Measurements from ENCODE around the gene KCNC4. TPM values are rescaled to one million over a fixed set of nuclear protein-coding genes. Genes with fewer than 3 reads are reported as not detected.

The KCNC4 gene
- total RNA-seq, 2 donors from 2014 or later = 6.7 to 8.4 TPM

DNA sequence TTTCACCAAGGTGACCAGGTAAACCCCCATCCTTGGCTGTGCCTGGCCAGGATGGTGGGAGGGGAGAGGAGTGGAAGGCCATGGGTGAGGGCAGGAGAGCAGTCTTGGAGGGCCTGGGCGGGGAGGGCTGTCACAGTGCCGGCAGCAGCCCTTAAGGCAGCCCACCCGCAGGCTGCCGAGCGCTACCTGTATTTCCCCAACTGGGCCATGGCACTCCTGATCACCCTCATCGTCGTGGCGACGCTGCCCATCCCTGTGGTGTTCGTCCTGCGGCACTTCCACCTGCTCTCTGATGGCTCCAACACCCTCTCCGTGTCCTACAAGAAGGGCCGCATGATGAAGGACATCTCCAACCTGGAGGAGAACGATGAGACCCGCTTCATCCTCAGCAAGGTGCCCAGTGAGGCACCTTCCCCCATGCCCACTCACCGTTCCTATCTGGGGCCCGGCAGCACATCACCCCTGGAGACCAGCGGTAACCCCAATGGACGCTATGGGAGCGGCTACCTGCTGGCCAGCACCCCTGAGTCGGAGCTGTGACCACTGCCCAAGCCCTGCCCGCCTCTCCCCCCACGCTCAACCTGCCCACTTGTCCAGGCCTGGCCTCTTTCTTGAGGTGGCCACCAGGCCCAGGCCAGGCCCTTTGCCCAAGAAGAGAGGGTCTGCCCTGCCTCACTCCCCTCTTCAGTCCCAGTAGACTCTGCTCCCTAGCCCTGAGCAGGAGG, 12.0 kb upstream of the KCNC4 start:
- H3K4me3 ChIP-seq = no peak overlapping the region
- no peaks in the 10 kb centered on the region for H3K36me3 ChIP-seq
- TF ChIP-seq CTCF (IDR thresholded peaks at IDR 0.05) = no peak
- DNase-seq = no peak
- no peak overlapping the region for H3K9ac ChIP-seq (ENCODE audit: low read depth in 2 of 2, low read length in 2 of 2)
- intact Hi-C loops (cut with DNase I) = no loop called here
- no peaks in the 10 kb centered on the region for H3K27me3 ChIP-seq
- H3K4me1 ChIP-seq = no peaks in the 10 kb centered on the region
- no peak overlapping the region for H3K27ac ChIP-seq
- H3K9me3 ChIP-seq = no peaks in the 10 kb centered on the region

DNA sequence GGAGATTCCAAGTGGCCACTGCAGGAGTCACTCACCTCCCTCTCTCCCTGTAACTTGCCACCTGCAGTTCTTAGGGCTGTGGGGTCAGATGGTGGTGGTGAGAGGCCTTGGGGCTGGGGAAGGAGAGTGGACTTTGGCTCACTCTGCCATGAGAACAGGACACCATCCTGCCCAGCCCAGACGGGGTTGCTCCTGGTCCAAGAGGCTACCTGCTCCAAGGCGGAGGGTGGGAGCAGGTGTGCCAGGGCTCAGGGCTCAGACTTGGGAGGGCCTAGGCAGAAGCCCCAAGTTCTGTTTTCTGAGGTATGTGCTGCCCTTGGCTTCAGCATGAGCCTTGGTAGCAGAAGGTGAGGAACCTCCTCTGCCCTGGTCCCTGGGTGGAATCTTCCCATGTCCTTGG, 11.4 kb upstream of the KCNC4 start:
- intact Hi-C loops (cut with DNase I) = no loop called here
- no peaks in the 10 kb centered on the region for H3K36me3 ChIP-seq
- no peaks in the 10 kb centered on the region for H3K4me1 ChIP-seq
- no peak overlapping the region for H3K27ac ChIP-seq
- no peak overlapping the region for H3K4me3 ChIP-seq
- DNase-seq = no peak
- TF ChIP-seq CTCF (IDR thresholded peaks at IDR 0.05) = no peak
- no peak overlapping the region for H3K9ac ChIP-seq (ENCODE audit: low read depth in 2 of 2, low read length in 2 of 2)
- no peaks in the 10 kb centered on the region for H3K9me3 ChIP-seq
- no peaks in the 10 kb centered on the region for H3K27me3 ChIP-seq

DNA sequence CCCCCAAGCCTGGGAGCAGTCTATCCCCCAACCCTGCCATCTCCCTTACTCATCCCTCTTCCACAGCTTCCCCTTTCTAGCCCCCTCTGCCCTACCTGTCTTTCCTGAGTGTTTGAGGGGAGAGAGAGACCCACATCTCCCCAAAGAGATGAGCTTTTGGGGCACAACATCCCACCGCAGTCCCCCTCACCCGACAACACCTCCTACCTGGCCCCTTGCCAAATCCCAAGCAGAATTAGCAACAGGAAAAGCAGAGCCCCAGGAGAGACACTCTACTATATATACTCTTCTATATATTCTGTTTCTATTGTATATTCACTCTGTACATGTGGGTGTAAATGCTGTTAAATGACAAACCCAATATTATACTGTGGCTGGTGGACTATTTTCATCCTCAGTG, 9.9 kb upstream of the KCNC4 start:
- Histone ChIP-seq H3K4me1 (no peaks in the 10 kb centered on the region), H3K9ac (ENCODE audit: low read depth in 2 of 2, low read length in 2 of 2) (no peak overlapping the region), H3K27ac (no peak overlapping the region), H3K36me3 (no peaks in the 10 kb centered on the region), H3K9me3 (no peaks in the 10 kb centered on the region), H3K4me3 (no peak overlapping the region), H3K27me3 (no peaks in the 10 kb centered on the region)
- intact Hi-C loops (cut with DNase I) = loop anchor here (5.0 to 10.0 kb wide), 2 partner anchors 217 to 295 kb away; no protein-coding TSS in a partner anchor
- DNase-seq = no peak
- TF ChIP-seq CTCF (IDR thresholded peaks at IDR 0.05) = no peak

- no peak overlapping the region for H3K27ac ChIP-seq
- H3K9me3 ChIP-seq = no peaks in the 10 kb centered on the region
- no peak overlapping the region for H3K4me3 ChIP-seq
- no peaks in the 10 kb centered on the region for H3K4me1 ChIP-seq
- H3K27me3 ChIP-seq = no peaks in the 10 kb centered on the region
- H3K9ac ChIP-seq (ENCODE audit: low read depth in 2 of 2, low read length in 2 of 2) = no peak overlapping the region
- intact Hi-C loops (cut with DNase I) = loop anchor here (5.0 to 10.0 kb wide), 2 partner anchors 217 to 294 kb away; no protein-coding TSS in a partner anchor
- H3K36me3 ChIP-seq = no peaks in the 10 kb centered on the region
- no peak for DNase-seq
- TF ChIP-seq CTCF (IDR thresholded peaks at IDR 0.05) = no peak
Observed at GRCh38 chr1:110200666-110201065, 9.4 kb upstream of the KCNC4 start.

GRCh38 chr1:110201157-110201825, 8.8 kb upstream of the KCNC4 start:
- no peaks in the 10 kb centered on the region for H3K4me1 ChIP-seq
- no peaks in the 10 kb centered on the region for H3K9me3 ChIP-seq
- H3K9ac ChIP-seq (ENCODE audit: low read depth in 2 of 2, low read length in 2 of 2) = no peak overlapping the region
- no peaks in the 10 kb centered on the region for H3K27me3 ChIP-seq
- DNase-seq = no peak
- no peaks in the 10 kb centered on the region for H3K36me3 ChIP-seq
- no peak for TF ChIP-seq CTCF (IDR thresholded peaks at IDR 0.05)
- no peak overlapping the region for H3K27ac ChIP-seq
- intact Hi-C loops (cut with DNase I) = loop anchor here (5.0 to 10.0 kb wide), 2 partner anchors 216 to 294 kb away; no protein-coding TSS in a partner anchor
- no peak overlapping the region for H3K4me3 ChIP-seq

All from colonic mucosa (tissue), 4 donors.